ENCODE data around the gene RGS16.
"Not testable (repeated sequence)": the region's sequence is repeated elsewhere in the genome, so short reads cannot be mapped to it uniquely, and the experiment has no call there.

RGS16 gene, protein sequence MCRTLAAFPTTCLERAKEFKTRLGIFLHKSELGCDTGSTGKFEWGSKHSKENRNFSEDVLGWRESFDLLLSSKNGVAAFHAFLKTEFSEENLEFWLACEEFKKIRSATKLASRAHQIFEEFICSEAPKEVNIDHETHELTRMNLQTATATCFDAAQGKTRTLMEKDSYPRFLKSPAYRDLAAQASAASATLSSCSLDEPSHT
- 0.62 to 24.2 (median 4.1) reads per million in 18 experiments for total RNA-seq

- DNase-seq = peak; percentile 81 to 88
Measured at GRCh38 chr1:182604175-182605164, at the start of gene RGS16. Gene RGS16, minus strand, starts transcription at chr1:182604389. Its CDS starts 130 bp downstream, at chr1:182604259.

DNA sequence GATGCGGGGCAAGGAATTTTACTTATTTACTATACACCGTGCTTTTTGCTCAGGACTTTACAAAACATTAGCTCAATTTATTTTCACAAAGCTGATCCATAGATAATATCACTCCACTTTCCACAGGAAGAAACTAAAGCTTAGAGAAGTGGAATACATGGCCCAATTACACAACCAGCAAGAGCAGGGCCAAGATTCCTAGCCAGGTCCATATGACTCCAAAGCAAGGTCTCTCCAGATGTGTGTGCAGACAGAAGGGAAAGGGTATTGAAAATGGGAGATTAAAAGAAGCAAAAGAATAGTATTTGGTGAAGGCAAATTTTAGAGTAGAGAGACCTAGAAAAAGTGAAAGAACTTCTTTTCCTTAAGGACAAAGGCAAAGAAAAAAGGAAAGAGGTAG, 49.8 kb upstream of the RGS16 start:
- no peak for DNase-seq

DNA sequence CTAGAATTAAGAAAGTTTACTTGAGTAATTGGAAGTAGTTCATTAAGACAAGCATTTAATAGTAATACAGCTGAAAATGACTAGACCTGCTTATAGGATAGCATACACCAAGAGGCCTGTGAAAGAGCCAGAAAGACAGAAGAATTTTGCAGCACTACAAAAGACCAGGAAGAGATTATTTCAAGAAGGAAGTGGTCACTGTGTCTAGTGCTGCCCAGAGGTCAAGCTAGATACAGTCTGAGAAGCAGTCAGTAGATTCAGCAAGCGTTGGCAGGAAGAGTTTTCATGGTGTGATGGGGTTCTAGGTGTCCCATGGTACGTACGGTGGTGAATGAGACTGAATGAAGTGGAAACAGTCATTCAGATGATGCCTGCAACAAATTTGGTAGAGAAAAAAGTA, 48.7 kb upstream of the RGS16 start:
- peak in 1 of 2 donors; percentile 7 for DNase-seq

- no peak for DNase-seq
Measured at GRCh38 chr1:182651339-182651724, 47.1 kb upstream of the RGS16 start.

- no peak for DNase-seq
Measured at GRCh38 chr1:182650678-182651338, 46.6 kb upstream of the RGS16 start.

GRCh38 chr1:182649041-182649440, 44.9 kb upstream of the RGS16 start:
- no peak for DNase-seq

DNA sequence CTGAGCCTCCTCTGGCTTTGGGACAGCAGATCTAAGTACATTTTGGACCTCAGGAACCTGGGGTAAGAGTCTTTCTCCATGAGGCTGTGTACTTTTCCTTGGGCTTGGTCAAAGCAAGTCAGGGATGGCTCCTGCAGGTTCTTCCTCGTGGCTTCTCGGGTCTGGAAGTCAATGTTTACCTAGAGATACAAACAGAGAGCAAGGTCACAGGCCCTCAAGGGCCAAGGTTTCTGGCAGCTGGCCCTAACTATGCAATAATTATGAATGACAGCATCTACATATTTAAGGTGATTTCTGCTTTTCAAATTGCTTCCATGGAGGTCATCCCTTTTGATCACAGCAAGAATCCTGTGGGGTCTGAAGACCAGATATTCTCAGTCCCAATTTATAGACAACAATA, 42.5 kb upstream of the RGS16 start:
- no peak for DNase-seq

- DNase-seq = no peak
Measured at GRCh38 chr1:182644886-182645285, 40.7 kb upstream of the RGS16 start.

- DNase-seq = no peak
Measured at GRCh38 chr1:182643699-182644098, 39.5 kb upstream of the RGS16 start.

- DNase-seq = no peak
Measured at GRCh38 chr1:182642461-182642860, 38.3 kb upstream of the RGS16 start.

GRCh38 chr1:182641561-182641960, 37.4 kb upstream of the RGS16 start:
- DNase-seq = no peak

DNA sequence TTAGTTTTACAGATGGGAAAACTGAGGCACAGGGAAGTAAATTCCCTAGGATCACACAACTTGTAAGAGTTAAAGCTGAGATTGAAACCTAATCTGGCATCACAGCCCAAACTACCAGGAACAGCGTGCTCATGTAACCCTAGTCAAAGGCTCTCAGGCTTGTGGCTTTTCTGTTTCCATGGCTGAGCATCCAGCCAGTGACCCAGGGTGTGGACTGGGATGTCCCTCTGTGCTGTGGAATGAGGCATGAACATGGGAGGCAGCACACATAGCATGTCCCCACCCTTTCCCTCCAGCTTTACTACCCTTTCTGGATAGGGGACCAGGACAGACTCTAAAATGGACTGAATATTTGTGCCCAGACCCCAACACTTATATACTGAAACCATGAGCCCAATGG, 35.1 kb upstream of the RGS16 start:
- DNase-seq = no peak

- DNase-seq = no peak
Measured at GRCh38 chr1:182637769-182638168, 33.6 kb upstream of the RGS16 start.

- DNase-seq = no peak
Measured at GRCh38 chr1:182635871-182636270, 31.7 kb upstream of the RGS16 start.

- no peak for DNase-seq
Measured at GRCh38 chr1:182634306-182635072, 30.3 kb upstream of the RGS16 start.

- DNase-seq = no peak
Measured at GRCh38 chr1:182633657-182634281, 29.6 kb upstream of the RGS16 start.

- DNase-seq = no peak
Measured at GRCh38 chr1:182633031-182633430, 28.8 kb upstream of the RGS16 start.

DNA sequence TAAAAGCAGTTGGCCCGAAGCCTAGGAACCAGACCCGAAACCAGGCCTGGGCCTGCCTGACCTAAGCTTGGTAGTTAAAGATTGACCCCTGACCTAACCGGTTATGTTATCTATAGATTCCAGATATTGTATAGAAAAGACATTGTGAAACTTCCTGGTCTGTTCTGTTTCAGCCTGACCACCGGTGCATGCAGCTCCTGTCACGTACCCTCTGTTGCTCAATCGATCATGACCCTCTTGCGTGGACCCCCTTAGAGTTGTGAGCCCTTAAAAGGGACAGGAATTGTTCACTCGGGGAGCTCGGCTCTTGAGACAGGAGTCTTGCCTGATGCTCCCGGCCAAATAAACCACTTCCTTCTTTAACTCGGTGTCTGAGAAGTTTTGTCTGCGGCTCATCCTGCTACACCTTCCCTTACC, 28.3 kb upstream of the RGS16 start:
- not testable (repeated sequence) for DNase-seq

- DNase-seq = no peak
Measured at GRCh38 chr1:182631954-182632353, 27.8 kb upstream of the RGS16 start.

DNA sequence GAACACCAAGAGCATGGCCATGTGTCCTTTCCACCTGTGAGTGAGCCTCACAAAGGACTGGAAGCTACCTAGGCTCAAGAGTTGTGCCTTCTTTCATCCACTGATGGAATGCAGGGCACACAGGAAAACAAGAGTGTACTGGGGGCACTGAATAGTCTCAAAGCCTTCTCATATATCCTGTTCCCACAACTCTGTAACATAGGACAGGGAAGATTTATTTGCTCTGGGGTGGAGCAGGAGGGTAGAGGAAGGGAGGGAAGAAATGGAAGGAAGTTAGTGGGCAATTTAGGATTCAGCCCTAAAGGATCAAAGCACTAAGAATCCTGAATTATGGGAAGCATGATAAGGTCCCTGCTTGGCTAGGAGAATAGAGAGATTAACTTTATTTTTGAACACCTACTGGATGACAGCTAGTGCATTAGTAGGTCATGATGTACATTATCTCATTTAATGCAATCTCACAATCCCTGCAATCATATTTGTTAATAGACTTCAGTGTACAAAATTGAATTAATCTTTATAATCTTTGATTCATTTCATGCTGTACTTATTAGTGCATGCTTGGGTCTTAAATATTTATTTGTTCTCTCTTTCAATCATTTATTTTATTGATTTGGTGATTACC, 27.0 kb upstream of the RGS16 start:
- no peak for DNase-seq

DNA sequence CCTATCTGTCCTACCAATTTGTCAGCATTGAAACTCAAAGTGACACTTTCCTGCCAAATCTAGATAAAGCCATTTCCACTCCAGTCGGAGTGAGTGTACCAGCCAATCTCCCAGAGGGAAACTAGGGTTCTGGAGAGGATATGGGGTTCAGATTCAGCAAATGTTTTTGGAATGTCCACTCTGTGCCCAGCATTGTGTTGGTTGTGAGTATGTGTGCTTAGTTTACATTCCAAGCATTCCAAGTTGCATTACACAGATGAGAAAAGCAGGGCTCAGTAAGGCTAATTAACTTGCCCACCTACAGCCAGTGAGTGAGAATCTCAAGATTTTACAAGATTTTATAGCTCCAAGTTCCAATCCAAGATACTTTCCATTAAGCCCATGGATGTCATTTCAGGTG, 26.4 kb upstream of the RGS16 start:
- DNase-seq = no peak
